ENCODE results near the gene C6orf52. TPM values are rescaled to one million over a fixed set of nuclear protein-coding genes. Genes with fewer than 3 reads are reported as not detected.

Gene C6orf52
- total RNA-seq, 1 donor from 2014 or later: 2.9 TPM

DNA sequence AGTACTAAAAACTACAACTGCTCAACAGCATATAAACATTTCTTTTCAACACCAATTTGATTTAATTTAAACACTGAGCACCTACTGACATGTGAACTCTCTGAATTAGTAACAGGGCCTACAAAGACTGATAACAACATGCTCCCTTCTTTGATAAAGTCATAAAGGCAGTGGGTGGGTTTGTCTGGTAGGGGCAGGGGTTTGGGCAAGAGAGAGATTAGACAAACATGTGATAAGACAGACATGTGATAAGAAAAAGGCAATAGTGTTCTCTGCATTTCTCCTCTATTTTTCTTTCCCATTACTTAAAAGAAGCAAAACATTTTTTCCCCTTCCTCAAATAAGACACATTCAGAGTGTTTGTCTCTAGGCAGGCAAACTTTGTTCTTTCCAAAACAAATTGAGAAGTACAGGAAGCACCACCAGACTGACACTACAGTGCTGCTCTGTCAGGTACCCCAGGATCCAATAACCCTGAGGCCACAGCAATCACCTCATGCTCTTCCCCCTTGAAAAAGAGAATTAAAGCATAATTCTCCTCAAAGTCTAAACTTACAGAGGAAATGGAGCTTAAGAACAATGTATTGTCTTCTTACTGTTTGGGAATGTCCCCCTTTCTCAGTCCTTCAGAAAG, 11.9 kb downstream of the C6orf52 start:
- Histone ChIP-seq H3K27ac (ENCODE audit: low read depth, low read length) (no peak overlapping the region), H3K79me2 (ENCODE audit: insufficient read depth, low read length) (no peaks in the 10 kb centered on the region), H2AFZ (ENCODE audit: low read depth, low read length) (no peak overlapping the region), H3K4me2 (ENCODE audit: low read length) (no peak overlapping the region), H3K9ac (ENCODE audit: low read length) (no peak overlapping the region), H3K36me3 (ENCODE audit: insufficient read depth, low read length) (no peaks in the 10 kb centered on the region), H3K4me1 (ENCODE audit: insufficient read depth, low read length) (no peaks in the 10 kb centered on the region), H3K9me3 (ENCODE audit: insufficient read depth, low read depth, low read length) (no peaks in the 10 kb centered on the region), H3K27me3 (ENCODE audit: insufficient read depth, low read length) (peaks cover 11% of the 10 kb centered on the region), H4K20me1 (ENCODE audit: insufficient read depth, low read length) (no peaks in the 10 kb centered on the region), H3K4me3 (ENCODE audit: insufficient read depth, low read depth, low read length) (no peak overlapping the region)
- Mint-ChIP-seq H3K4me1 (ENCODE audit: low read depth, unreplicated experiment) (no peaks in the 10 kb centered on the region), H3K27me3 (ENCODE audit: low read depth, unreplicated experiment) (no peaks in the 10 kb centered on the region), H3K27ac (ENCODE audit: unreplicated experiment) (no peak overlapping the region), H3K9me3 (ENCODE audit: unreplicated experiment) (no peaks in the 10 kb centered on the region), H3K36me3 (ENCODE audit: low read depth, unreplicated experiment) (no peaks in the 10 kb centered on the region), H3K4me3 (ENCODE audit: unreplicated experiment) (no peak overlapping the region)
- FAIRE-seq (no peak), DNase-seq (ENCODE audit: low read depth) (no peak)
- no peak for TF ChIP-seq EZH2 (IDR thresholded peaks at IDR 0.05; ENCODE audit: insufficient read depth, low read length)
- TF ChIP-seq, protein P1, sequence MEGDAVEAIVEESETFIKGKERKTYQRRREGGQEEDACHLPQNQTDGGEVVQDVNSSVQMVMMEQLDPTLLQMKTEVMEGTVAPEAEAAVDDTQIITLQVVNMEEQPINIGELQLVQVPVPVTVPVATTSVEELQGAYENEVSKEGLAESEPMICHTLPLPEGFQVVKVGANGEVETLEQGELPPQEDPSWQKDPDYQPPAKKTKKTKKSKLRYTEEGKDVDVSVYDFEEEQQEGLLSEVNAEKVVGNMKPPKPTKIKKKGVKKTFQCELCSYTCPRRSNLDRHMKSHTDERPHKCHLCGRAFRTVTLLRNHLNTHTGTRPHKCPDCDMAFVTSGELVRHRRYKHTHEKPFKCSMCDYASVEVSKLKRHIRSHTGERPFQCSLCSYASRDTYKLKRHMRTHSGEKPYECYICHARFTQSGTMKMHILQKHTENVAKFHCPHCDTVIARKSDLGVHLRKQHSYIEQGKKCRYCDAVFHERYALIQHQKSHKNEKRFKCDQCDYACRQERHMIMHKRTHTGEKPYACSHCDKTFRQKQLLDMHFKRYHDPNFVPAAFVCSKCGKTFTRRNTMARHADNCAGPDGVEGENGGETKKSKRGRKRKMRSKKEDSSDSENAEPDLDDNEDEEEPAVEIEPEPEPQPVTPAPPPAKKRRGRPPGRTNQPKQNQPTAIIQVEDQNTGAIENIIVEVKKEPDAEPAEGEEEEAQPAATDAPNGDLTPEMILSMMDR (IDR thresholded peaks at IDR 0.05; ENCODE audit: insufficient read depth, low read depth, low read length): no peak

DNA sequence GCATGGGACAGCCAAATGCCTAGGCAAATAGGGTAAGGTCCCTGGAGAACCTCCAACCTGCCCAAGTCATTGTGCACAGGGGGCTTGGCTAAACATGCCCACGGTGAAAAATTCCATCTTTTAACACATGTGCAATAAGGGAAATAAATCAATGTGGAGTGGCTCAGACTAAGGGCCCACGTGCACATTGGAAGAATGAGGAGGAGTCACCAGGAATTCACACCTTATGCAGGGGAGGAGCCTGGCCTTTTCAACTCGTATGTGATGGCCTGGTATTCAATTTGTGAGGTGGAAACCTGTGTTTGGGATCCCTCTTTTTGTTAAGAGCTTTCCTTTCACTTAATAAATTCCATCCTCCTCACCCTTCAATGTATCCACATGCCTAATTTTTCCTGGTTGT, 12.6 kb downstream of the C6orf52 start:
- H3K27ac Mint-ChIP-seq (ENCODE audit: unreplicated experiment): no peak overlapping the region
- H3K4me3 ChIP-seq (ENCODE audit: insufficient read depth, low read depth, low read length): no peak overlapping the region
- H3K79me2 ChIP-seq (ENCODE audit: insufficient read depth, low read length): no peaks in the 10 kb centered on the region
- no peaks in the 10 kb centered on the region for H3K4me1 ChIP-seq (ENCODE audit: insufficient read depth, low read length)
- no peak overlapping the region for H3K4me3 Mint-ChIP-seq (ENCODE audit: unreplicated experiment)
- TF ChIP-seq, protein P1 (IDR thresholded peaks at IDR 0.05; ENCODE audit: insufficient read depth, low read depth, low read length): no peak
- TF ChIP-seq EZH2 (IDR thresholded peaks at IDR 0.05; ENCODE audit: insufficient read depth, low read length): no peak
- H3K27me3 ChIP-seq (ENCODE audit: insufficient read depth, low read length): peaks cover 9% of the 10 kb centered on the region
- DNase-seq (ENCODE audit: low read depth): no peak
- H3K27ac ChIP-seq (ENCODE audit: low read depth, low read length): no peak overlapping the region
- H3K36me3 ChIP-seq (ENCODE audit: insufficient read depth, low read length): no peaks in the 10 kb centered on the region
- H3K27me3 Mint-ChIP-seq (ENCODE audit: low read depth, unreplicated experiment): no peaks in the 10 kb centered on the region
- no peaks in the 10 kb centered on the region for H4K20me1 ChIP-seq (ENCODE audit: insufficient read depth, low read length)
- no peaks in the 10 kb centered on the region for H3K4me1 Mint-ChIP-seq (ENCODE audit: low read depth, unreplicated experiment)
- H3K4me2 ChIP-seq (ENCODE audit: low read length): no peak overlapping the region
- H2AFZ ChIP-seq (ENCODE audit: low read depth, low read length): no peak overlapping the region
- H3K9me3 Mint-ChIP-seq (ENCODE audit: unreplicated experiment): no peaks in the 10 kb centered on the region
- no peaks in the 10 kb centered on the region for H3K9me3 ChIP-seq (ENCODE audit: insufficient read depth, low read depth, low read length)
- no peak overlapping the region for H3K9ac ChIP-seq (ENCODE audit: low read length)
- no peaks in the 10 kb centered on the region for H3K36me3 Mint-ChIP-seq (ENCODE audit: low read depth, unreplicated experiment)
- no peak for FAIRE-seq

DNA sequence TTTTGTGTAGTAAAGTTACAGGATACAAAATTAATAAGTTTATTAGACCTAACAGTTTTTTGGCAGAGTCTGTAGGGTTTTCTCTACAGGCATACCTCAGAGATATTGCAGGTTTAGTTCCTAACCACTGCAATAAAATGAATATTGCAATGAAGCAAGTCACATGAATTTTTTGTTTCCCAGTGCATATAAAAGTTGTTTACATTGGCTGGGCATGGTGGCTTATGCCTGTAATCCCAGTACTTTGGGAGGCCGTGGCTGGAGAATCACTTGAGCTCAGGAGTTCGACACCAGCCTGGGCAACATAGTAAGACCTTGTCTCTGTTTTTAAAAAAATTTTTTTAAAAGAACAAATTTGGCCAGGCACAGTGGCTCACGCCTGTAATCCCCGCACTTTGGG, 16.0 kb downstream of the C6orf52 start:
- Mint-ChIP-seq H3K27me3 (ENCODE audit: low read depth, unreplicated experiment) (no peaks in the 10 kb centered on the region), H3K27ac (ENCODE audit: unreplicated experiment) (no peak overlapping the region), H3K9me3 (ENCODE audit: unreplicated experiment) (no peaks in the 10 kb centered on the region), H3K36me3 (ENCODE audit: low read depth, unreplicated experiment) (no peaks in the 10 kb centered on the region), H3K4me1 (ENCODE audit: low read depth, unreplicated experiment) (no peaks in the 10 kb centered on the region), H3K4me3 (ENCODE audit: unreplicated experiment) (no peak overlapping the region)
- no peak overlapping the region for H3K9ac ChIP-seq (ENCODE audit: low read length)
- H3K4me1 ChIP-seq (ENCODE audit: insufficient read depth, low read length): no peaks in the 10 kb centered on the region
- no peak overlapping the region for H3K27ac ChIP-seq (ENCODE audit: low read depth, low read length)
- H3K4me3 ChIP-seq (ENCODE audit: insufficient read depth, low read depth, low read length): no peak overlapping the region
- FAIRE-seq: no peak
- no peaks in the 10 kb centered on the region for H4K20me1 ChIP-seq (ENCODE audit: insufficient read depth, low read length)
- DNase-seq (ENCODE audit: low read depth): no peak
- no peaks in the 10 kb centered on the region for H3K9me3 ChIP-seq (ENCODE audit: insufficient read depth, low read depth, low read length)
- no peak overlapping the region for H3K4me2 ChIP-seq (ENCODE audit: low read length)
- TF ChIP-seq, protein P1 (IDR thresholded peaks at IDR 0.05; ENCODE audit: insufficient read depth, low read depth, low read length): no peak
- no peak for TF ChIP-seq EZH2 (IDR thresholded peaks at IDR 0.05; ENCODE audit: insufficient read depth, low read length)
- H2AFZ ChIP-seq (ENCODE audit: low read depth, low read length): no peak overlapping the region
- H3K79me2 ChIP-seq (ENCODE audit: insufficient read depth, low read length): no peaks in the 10 kb centered on the region
- no peaks in the 10 kb centered on the region for H3K36me3 ChIP-seq (ENCODE audit: insufficient read depth, low read length)
- H3K27me3 ChIP-seq (ENCODE audit: insufficient read depth, low read length): no peaks in the 10 kb centered on the region
